ENCODE results near the gene THAP11. TPM values are rescaled to one million over a fixed set of nuclear protein-coding genes. Genes with fewer than 3 reads are reported as not detected.

The THAP11 gene
- total RNA-seq, 4 donors from 2014 or later: 60.2 to 101 (median 78.3) TPM

DNA sequence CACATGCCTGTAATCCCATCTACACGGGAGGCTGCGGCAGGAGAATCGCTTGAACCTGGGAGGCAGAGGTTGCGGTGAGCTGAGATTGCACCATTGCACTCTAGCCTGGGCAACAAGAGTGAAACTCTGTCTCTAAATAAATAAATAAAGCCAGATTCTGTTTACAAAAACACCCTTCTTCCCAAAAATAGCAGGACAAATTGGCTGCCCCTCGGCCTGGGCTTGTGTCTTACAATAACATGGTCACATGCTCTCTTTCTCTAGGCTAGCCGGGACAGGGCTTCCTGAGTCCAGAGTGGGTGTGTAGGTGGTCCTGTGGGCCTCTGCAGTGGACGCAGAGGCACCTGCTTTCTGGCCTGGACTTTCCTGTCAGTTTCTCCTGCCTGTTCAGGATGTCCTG, 27.5 kb downstream of the THAP11 start:
- Histone ChIP-seq H3K4me3 (no peak overlapping the region), H3K27ac (replicated peaks in 1 of 4) (no peak overlapping the region), H3K9me3 (no peaks in the 10 kb centered on the region), H3K27me3 (no peaks in the 10 kb centered on the region), H3K4me1 (peaks cover 17 to 37% (median 21%) of the 10 kb centered on the region in 4 donors), H3K36me3 (peaks cover 31 to 73% (median 68%) of the 10 kb centered on the region in 4 donors)
- 81% methylated on average over 7 of the region's 7 CpGs for WGBS
- TF ChIP-seq POLR2A (IDR thresholded peaks at IDR 0.05; ENCODE audit: low read depth) (no peak), POLR2AphosphoS5 (IDR thresholded peaks at IDR 0.05) (no peak), EP300 (IDR thresholded peaks at IDR 0.05) (no peak)
- TF ChIP-seq, protein P1, sequence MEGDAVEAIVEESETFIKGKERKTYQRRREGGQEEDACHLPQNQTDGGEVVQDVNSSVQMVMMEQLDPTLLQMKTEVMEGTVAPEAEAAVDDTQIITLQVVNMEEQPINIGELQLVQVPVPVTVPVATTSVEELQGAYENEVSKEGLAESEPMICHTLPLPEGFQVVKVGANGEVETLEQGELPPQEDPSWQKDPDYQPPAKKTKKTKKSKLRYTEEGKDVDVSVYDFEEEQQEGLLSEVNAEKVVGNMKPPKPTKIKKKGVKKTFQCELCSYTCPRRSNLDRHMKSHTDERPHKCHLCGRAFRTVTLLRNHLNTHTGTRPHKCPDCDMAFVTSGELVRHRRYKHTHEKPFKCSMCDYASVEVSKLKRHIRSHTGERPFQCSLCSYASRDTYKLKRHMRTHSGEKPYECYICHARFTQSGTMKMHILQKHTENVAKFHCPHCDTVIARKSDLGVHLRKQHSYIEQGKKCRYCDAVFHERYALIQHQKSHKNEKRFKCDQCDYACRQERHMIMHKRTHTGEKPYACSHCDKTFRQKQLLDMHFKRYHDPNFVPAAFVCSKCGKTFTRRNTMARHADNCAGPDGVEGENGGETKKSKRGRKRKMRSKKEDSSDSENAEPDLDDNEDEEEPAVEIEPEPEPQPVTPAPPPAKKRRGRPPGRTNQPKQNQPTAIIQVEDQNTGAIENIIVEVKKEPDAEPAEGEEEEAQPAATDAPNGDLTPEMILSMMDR (IDR thresholded peaks at IDR 0.05): no peak
- no peak for DNase-seq (ENCODE audit: extremely low spot score)
- intact Hi-C loops (cut with DNase I): loop anchor here (5.0 kb wide), 1 partner anchor 52 kb away; no protein-coding TSS in a partner anchor

GRCh38 chr16:67871256-67871655, 29.1 kb downstream of the THAP11 start:
- intact Hi-C loops (cut with DNase I): loop anchor here (5.0 kb wide), 1 partner anchor 54 kb away; no protein-coding TSS in a partner anchor
- WGBS: 88% methylated on average over 2 of the region's 3 CpGs
- no peak for DNase-seq (ENCODE audit: extremely low spot score)
- no peak overlapping the region for H3K27ac ChIP-seq (replicated peaks in 1 of 4)
- H3K4me3 ChIP-seq: no peak overlapping the region
- peaks cover 28 to 69% (median 61%) of the 10 kb centered on the region in 4 donors for H3K36me3 ChIP-seq
- no peaks in the 10 kb centered on the region for H3K27me3 ChIP-seq
- no peaks in the 10 kb centered on the region for H3K9me3 ChIP-seq
- no peak for TF ChIP-seq POLR2A (IDR thresholded peaks at IDR 0.05; ENCODE audit: low read depth)
- no peak for TF ChIP-seq EP300 (IDR thresholded peaks at IDR 0.05)
- TF ChIP-seq, protein P1 (IDR thresholded peaks at IDR 0.05): no peak
- TF ChIP-seq POLR2AphosphoS5 (IDR thresholded peaks at IDR 0.05): no peak
- peaks cover 26 to 44% (median 35%) of the 10 kb centered on the region in 4 donors for H3K4me1 ChIP-seq

GRCh38 chr16:67872131-67872630, 30.1 kb downstream of the THAP11 start:
- TF ChIP-seq, protein P1 (IDR thresholded peaks at IDR 0.05): no peak
- TF ChIP-seq EP300 (IDR thresholded peaks at IDR 0.05): no peak
- TF ChIP-seq POLR2A (IDR thresholded peaks at IDR 0.05; ENCODE audit: low read depth): no peak
- no peak for TF ChIP-seq POLR2AphosphoS5 (IDR thresholded peaks at IDR 0.05)
- peaks cover 27 to 69% (median 61%) of the 10 kb centered on the region in 4 donors for H3K36me3 ChIP-seq
- no peak for DNase-seq (ENCODE audit: extremely low spot score)
- H3K4me3 ChIP-seq: peak overlapping the region; percentile 87 to 100 (median 96)
- WGBS: 75% methylated on average over 2 of the region's 2 CpGs
- intact Hi-C loops (cut with DNase I): loop anchor here (5.0 kb wide), 1 partner anchor 55 kb away; no protein-coding TSS in a partner anchor
- no peaks in the 10 kb centered on the region for H3K9me3 ChIP-seq
- H3K27ac ChIP-seq (replicated peaks in 1 of 4): peak overlapping the region; percentile 83 to 91 (median 88)
- no peaks in the 10 kb centered on the region for H3K27me3 ChIP-seq
- H3K4me1 ChIP-seq: peaks cover 26 to 49% (median 36%) of the 10 kb centered on the region in 4 donors

- Histone ChIP-seq H3K27me3 (no peaks in the 10 kb centered on the region), H3K9me3 (no peaks in the 10 kb centered on the region), H3K36me3 (peaks cover 30 to 69% (median 61%) of the 10 kb centered on the region in 4 donors), H3K4me3 (peak within 1 kb of the TSS; percentile 87 to 100 (median 96)), H3K27ac (replicated peaks in 1 of 4) (peak within 1 kb of the TSS; percentile 83 to 91 (median 88)), H3K4me1 (peaks cover 26 to 49% (median 36%) of the 10 kb centered on the region in 4 donors)
- intact Hi-C loops (cut with DNase I): loop anchor here (5.0 kb wide), 1 partner anchor 56 kb away; no protein-coding TSS in a partner anchor
- 1% methylated on average over 48 of the region's 72 CpGs for WGBS
- TF ChIP-seq EP300 (IDR thresholded peaks at IDR 0.05) (no peak), POLR2A (IDR thresholded peaks at IDR 0.05; ENCODE audit: low read depth) (peak; percentile 60), POLR2AphosphoS5 (IDR thresholded peaks at IDR 0.05) (peak; percentile 88 to 89)
- TF ChIP-seq, protein P1 (IDR thresholded peaks at IDR 0.05): peak in 1 of 3 experiments; percentile 20
- DNase-seq (ENCODE audit: extremely low spot score): peak; percentile 94
These were observed 30.7 kb downstream of the THAP11 start, which contains the start of gene EDC4 for GRCh38 chr16:67872631-67873434. EDC4 (plus strand) TSS chr16:67873052; CDS start chr16:67873262, 210 bp downstream.
